ENCODE data around the gene SLC16A10.
"Not testable (repeated sequence)": the region's sequence is repeated elsewhere in the genome, so short reads cannot be mapped to it uniquely, and the experiment has no call there.

SLC16A10 gene

DNA sequence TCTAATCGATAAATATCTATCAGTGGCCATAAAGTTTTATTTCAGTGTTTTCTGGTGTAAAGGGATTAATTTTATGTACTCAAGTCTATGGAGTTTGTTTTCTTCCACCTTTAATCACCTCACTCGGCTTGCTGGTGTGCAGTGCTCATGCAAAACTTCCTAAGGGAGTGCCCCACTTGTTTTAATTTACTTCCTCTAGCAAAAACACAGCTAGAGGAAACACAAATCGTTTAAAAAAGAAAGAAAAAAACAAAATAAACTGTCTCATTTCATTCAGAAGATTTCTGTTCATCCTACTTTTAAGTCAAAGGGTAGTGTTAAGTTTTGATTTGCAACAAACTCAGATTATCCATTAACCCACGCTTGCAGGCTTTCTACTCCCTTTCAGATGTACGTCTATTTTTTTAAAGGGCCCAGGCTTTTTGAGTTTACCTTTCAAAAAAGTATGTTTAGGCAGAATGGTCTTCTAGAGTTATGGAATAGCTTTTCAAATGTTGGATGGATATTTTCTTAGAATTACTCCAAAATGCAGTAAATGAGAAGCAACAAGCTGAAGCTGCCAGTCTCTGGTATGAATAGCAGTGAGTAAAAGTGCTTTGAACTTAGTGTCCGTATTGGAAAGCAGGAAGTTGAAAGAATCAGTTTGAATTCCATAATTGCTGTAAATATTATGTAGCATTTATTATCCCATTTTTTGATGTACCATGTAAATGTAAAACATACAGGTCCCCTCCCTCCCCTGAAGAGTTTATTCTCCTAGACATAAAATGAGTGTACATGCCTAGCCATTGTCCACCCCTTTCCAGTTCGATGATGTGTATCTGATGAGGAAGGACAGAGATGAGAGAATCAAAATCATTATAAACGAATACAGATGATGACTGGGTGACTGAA lies 113.3 kb downstream of the SLC16A10 start:
- no peaks in the 10 kb centered on the region for H3K27me3 ChIP-seq (replicated peaks)
- no peak for DNase-seq
- in situ Hi-C loops (cut with HindIII; ENCODE audit: low pct_ligation_motif_present, low sequenced_read_pairs): no loop called here
- no peak overlapping the region for H3K27ac ChIP-seq
- no peak for TF ChIP-seq CTCF (IDR thresholded peaks at IDR 0.05; ENCODE audit: low read depth, low read length, missing control alignments)
- H3K36me3 ChIP-seq (replicated peaks): no peaks in the 10 kb centered on the region
- no peak overlapping the region for H3K4me3 ChIP-seq (ENCODE audit: low read depth, low read length)

- H3K27me3 ChIP-seq (replicated peaks): no peaks in the 10 kb centered on the region
- in situ Hi-C loops (cut with HindIII; ENCODE audit: low pct_ligation_motif_present, low sequenced_read_pairs): no loop called here
- TF ChIP-seq CTCF (IDR thresholded peaks at IDR 0.05; ENCODE audit: low read depth, low read length, missing control alignments): no peak
- H3K27ac ChIP-seq: no peak overlapping the region
- H3K4me3 ChIP-seq (ENCODE audit: low read depth, low read length): no peak overlapping the region
- H3K36me3 ChIP-seq (replicated peaks): no peaks in the 10 kb centered on the region
- no peak for DNase-seq
Measured at GRCh38 chr6:111201244-111201554, 113.9 kb downstream of the SLC16A10 start.

DNA sequence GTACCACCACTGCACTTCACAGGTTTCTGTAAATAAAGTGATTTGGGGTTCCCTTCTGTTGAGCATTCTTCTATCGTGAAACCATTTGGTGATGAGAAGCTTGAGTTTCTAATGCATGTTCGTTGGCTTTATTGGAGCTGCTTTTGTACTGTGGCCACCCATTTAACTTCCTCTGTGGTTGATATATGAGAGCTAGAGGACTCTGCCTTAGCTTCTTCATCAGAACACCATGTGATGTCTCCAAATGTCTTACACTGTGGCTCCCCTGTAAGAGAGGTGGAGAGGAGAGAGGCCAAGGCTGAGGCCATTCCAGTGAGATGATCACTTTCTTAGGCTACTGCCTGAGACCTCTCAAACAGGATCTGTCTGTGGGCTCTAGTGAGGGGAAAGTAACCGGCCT lies 114.5 kb downstream of the SLC16A10 start:
- Histone ChIP-seq H3K4me3 (ENCODE audit: low read depth, low read length) (no peak overlapping the region), H3K36me3 (replicated peaks) (no peaks in the 10 kb centered on the region), H3K27me3 (replicated peaks) (no peaks in the 10 kb centered on the region), H3K27ac (no peak overlapping the region)
- DNase-seq: no peak
- in situ Hi-C loops (cut with HindIII; ENCODE audit: low pct_ligation_motif_present, low sequenced_read_pairs): no loop called here
- no peak for TF ChIP-seq CTCF (IDR thresholded peaks at IDR 0.05; ENCODE audit: low read depth, low read length, missing control alignments)

DNA sequence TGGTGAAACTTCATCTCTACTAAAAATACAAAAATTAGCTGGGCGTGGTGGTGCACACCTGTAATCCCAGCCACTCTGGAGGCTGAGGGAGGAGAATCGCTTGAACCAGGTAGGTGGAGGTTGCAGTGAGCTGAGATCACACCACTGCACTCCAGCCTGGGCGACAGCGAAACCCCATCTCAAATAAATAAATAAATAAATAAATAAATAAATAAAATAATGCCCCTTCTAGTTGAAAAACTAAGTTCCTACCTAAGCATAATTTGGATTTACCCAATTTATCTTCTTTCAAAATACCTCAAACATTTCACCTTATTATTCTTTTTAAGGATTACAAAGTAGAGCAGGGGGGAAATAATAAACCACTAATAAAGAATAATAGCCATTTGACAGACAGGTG lies 116.2 kb downstream of the SLC16A10 start:
- H3K36me3 ChIP-seq (replicated peaks); H3K27ac ChIP-seq; H3K27me3 ChIP-seq (replicated peaks); H3K4me3 ChIP-seq (ENCODE audit: low read depth, low read length); DNase-seq; in situ Hi-C loops (cut with HindIII; ENCODE audit: low pct_ligation_motif_present, low sequenced_read_pairs): not testable (repeated sequence)

DNA sequence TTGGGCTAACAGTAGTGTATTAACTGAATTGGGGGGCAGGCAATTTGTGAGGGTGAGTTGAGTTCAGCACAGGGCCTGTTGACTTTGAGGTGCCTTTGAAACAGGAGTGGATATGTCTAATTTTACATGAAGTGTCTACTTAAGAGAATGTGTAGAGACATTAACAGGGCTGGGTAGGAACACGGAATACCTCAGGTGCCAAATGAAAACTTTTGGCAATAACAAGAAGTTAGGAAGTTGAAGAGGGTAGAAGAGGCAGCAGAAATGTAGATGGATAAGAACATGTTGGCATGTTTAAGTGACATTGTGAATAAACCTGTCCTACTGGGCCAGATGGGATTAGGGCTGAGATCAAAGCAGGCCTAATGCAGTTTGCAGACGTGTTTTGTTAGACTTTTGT lies 117.0 kb downstream of the SLC16A10 start:
- DNase-seq: no peak
- no peak for TF ChIP-seq CTCF (IDR thresholded peaks at IDR 0.05; ENCODE audit: low read depth, low read length, missing control alignments)
- Histone ChIP-seq H3K27ac (no peak overlapping the region), H3K4me3 (ENCODE audit: low read depth, low read length) (no peak overlapping the region), H3K36me3 (replicated peaks) (no peaks in the 10 kb centered on the region), H3K27me3 (replicated peaks) (no peaks in the 10 kb centered on the region)
- in situ Hi-C loops (cut with HindIII; ENCODE audit: low pct_ligation_motif_present, low sequenced_read_pairs): no loop called here

DNA sequence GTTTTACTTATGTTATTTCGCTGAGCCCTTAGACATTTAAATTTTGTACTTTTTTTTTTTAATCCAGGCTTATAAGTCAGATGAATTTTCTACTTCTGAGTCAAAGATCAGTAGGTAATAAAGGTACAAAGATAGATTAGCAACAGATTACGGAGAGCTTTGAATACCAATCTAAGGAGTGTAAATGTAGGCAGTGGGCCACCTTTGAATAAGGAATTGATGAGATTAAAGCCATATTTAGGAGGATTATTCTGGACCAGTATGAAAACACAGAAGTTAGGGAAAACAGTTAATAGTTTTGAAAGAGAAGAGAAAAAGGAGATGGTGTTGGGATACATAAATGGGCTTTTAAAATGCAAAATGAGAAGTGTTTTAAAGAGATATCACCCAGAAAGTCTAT lies 117.6 kb downstream of the SLC16A10 start:
- Histone ChIP-seq H3K4me3 (ENCODE audit: low read depth, low read length) (no peak overlapping the region), H3K36me3 (replicated peaks) (no peaks in the 10 kb centered on the region), H3K27ac (no peak overlapping the region), H3K27me3 (replicated peaks) (no peaks in the 10 kb centered on the region)
- no peak for DNase-seq
- TF ChIP-seq CTCF (IDR thresholded peaks at IDR 0.05; ENCODE audit: low read depth, low read length, missing control alignments): no peak
- in situ Hi-C loops (cut with HindIII; ENCODE audit: low pct_ligation_motif_present, low sequenced_read_pairs): no loop called here

All from brain microvascular endothelial cell (primary cell).